SKM-1 (cell line): ENCODE data around the gene CIDEB.

Source experiments
- DNase-seq: peaks from one replicate; lab custom pipeline; 2025; ENCODE audit not compliant: unreplicated experiment; lab: John Stamatoyannopoulos, UW

CIDEB gene

DNA sequence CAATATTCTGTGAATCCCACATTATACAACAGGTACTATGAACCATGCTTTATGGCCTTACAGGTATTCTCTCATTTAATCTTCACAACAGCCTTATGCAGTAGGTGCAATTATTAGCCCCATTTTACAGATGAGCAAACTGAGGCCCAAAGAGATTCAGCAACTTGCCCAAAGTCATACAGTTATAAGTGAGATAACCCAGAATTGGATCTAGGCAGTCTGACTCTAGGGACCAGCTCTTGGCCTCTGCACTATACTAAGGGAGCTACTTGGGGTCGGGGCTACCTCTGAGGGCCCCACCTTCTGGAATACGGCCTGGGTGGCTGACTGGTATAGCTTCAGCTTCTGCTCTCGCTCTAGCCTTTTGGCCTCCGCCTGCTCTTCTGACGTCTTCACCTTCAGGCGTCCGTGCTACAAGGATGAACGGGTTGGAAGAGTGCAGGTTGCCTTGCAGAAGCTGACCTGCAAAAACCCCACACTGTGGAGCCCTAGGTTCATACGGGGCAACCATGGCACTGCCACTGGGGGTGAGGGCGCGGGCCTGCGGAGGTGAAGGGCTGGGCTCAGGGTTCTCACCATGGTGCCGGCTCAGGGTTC, 37.1 kb downstream of the CIDEB start:
- no peak for DNase-seq

DNA sequence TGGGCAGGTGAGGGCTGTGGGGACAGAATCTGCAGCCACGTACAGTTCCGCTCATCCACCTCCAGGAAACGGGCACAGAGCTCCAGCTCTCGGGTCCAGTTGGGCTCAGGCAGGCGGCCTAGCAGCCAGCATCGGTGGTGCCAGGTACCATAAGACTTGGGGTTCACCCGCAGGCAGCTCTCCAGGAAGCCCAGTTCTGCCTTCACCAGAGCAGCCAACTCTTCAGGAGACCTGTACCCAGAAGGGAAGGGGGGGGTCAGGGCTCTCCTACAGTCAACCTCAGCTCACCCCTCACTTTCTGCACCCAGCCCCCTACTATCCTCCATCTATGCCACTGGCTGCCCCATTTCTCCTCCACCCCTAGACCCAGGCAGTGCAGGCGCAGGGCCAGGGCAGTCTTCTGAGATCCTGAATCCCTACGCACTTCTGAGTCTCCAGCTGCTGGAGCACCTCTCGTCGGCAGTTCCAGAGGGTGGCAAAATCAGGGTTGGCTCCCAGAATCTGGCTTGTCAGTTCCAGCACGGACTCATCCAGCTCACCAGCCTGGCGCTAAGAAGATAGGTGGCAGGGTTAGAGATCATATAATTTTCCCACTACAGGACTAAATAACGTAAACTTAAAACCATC, 37.8 kb downstream of the CIDEB start:
- DNase-seq: no peak

DNA sequence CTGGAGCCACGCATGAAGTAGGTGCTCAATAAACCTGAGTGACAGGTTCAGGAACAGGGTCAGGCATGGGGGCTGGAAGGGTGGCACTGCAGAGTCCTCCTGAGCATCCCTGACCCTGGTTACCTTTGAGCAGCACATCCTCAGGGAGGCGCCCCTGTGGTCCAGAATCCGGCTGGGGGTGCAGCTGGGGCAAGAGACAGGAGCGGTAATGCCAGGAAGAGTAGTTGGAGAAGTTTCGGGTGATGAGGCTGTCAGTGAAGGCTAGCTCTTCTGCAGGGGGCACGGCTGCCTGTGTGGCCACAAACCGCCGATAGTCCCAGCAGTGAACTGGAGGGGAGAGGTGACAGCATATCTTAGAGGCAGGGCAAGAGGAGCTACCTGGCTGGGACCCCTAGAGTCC, 38.4 kb downstream of the CIDEB start:
- no peak for DNase-seq

DNA sequence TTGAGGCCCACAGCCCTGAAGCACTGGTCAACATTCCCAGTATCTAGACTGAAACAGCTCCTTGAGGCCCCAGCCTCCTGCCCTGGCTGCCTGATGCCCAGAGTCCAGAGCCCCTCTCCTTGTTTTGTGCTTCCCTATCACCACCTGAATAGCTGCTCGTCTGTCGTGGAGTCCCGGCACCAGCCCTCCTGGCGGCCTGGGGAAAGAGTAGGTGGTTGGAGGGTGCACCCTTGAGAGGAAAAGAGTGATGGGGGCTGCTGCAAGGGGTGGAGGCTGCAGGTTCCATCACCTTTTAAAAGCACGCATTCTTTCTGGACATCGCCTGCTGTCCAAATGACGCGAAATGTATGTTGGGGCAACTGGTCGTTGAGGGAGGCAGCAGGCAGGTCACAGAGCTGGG, 39.6 kb downstream of the CIDEB start:
- DNase-seq: no peak

DNA sequence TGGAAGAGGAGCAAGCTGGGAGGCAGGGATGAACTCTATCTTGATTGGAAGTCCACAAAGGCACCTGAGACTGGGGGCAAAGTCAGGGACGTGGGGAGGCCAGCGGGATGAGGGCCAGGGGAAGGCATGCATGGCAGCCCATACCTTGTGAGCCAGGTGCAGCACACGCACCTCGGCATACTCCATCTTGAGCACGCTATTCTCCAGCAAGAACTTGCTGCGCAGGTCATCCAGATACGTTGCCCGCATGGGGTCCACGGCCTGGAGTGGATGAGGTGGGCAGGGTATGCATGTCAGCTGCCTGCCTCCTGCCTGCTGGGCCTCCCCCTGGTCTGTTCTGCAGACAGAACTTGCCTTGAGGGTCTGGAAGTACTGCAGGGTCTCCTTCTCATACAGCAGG, 40.3 kb downstream of the CIDEB start:
- DNase-seq: no peak

DNA sequence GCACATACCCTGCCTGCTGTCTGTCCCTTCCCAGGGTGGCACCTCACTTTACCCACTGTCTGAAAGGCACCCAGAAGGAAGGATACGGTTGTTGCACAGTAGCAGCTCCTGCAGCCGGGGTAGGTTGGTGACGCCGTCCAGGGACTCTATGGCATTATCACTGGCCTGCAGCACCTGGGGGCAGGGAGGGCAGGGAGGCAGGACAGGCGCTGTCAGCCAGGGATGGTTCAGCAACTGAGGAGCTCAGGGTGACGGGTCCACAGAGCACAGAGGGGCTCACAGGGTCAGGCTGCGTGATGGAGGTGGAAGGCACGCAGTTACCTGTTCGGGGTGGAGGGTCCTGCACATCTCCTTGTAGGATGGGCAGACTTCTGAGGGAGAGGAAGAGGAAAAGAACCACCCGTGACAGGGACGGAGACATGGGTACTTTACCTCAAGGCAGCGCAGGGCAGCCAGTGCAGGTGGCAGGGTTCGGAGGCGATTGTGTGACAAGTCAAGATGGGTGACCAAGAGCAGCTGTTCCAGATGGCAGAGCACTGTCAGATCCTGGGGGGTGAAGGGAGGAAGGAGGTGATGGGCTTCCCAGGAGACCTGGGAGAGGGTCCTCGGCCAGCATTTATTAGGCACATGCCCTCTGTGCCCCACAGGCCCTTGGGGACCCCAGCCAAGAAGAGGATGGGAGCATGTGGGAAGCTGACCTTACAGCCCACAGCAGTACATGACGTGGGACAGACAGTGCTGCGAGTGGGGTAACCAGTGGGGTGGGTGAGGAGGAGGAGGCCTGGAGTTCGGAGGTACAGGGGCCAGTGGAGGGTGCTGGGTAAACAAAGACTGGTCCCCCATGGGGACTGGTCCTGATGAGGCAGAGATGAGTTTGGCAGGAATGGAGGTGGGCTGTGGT, 41.2 kb downstream of the CIDEB start:
- DNase-seq: no peak

DNA sequence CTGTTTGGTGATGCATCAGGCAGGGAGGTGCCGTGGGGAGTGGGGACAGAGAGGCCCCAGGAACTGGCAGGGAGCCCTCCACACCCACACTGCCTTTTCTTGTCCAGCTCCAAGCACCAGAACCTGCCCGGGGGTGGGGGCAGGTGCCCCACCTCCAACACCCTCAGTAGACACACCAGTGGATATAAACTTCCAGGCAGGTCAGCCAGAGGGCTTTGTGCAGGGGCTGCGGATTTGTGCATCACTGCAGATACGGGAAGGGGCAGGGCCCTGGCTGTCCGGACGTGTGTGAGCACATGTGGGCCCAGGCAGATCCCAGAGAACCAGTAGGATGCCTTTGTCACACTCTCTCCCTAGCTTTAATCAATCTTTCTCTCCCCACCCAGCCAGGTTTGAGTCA, 43.5 kb downstream of the CIDEB start:
- no peak for DNase-seq

DNA sequence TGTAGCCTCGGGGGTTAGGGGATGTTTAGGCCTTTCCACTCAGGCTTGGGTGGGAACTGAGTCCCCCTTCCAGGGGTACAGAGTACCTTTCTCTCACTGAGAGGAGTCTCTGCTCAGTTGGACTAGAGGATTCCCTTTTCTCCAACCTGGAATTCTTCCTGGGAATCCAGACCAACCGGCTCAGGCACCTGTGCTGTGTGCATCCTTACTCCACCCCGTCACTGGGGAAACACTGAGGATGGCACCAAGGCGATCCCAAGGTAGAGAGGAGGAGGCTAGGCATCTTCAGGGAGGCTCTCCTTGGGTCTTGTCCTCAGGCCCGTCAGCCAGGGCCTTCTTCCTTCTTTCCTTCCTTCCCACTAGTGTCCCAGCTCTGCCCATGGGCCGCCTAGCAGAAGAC, 43.9 kb downstream of the CIDEB start:
- DNase-seq: no peak

DNA sequence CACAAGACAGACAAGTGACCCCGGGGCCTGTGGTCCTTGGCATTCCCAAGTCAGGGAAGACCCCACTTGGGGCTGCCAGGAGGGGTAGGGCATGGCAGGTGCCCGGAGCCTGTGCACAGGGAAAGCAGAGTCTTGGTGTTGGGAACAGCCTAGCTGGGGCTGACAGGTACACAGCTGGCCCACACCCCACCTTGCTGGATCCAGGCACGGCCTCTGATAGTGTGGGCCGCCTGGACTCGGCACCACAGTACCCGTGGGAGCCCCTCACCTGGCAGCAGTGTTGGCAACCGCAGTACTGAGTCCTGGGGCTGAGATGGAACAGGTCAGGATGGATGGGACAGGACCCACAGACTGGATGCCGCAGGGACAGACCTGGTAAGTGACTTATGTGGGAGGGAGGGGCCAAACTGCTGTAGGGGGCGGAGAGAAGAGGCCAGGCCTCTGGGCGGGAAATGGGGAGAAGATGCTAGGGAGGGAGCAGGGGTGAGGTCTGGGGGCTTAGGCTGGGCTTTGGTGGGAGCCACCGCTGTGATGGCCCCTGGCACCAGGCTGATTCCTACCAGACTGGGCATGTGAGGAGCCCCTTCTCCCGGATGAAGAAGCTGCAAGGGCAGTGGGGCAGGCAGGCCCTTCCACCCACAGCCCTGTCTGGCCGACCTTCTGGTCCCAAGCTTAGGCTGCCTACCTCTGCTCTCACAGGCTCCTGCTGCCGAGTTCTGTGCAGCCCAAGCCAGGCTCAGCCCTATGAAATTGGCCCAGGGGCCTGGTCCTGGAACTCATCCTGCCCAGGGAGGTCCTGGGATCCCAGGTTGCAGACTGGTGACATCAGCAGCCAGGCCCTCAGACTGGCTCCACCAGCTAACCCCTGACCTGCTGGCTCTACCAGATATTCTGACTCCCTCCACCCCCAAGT, 44.7 kb downstream of the CIDEB start, which contains the start of gene TGM1:
TGM1 (minus strand) TSS at position 357 of the 913 bp plus-strand sequence. CDS start 825 bp downstream, outside the sequence.
- no peak for DNase-seq

DNA sequence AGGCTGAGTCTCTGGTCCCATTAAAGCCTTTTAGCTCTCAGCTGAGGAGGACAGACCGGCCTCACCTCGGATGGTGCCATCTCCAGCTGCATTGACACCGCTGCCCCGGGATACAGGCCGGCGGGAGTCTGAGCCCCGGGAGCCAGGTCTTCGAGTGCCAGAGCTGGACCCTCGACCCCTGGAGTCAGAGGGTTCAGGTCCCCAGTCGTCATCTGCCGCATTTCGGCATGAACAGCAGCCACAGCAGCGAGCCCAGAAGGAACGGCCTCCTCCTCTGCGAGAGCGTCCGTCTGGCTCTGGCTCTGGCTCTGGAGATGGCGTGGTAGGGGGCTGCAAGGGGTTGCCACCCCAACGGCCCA, 45.8 kb downstream of the CIDEB start:
- DNase-seq: no peak

DNA sequence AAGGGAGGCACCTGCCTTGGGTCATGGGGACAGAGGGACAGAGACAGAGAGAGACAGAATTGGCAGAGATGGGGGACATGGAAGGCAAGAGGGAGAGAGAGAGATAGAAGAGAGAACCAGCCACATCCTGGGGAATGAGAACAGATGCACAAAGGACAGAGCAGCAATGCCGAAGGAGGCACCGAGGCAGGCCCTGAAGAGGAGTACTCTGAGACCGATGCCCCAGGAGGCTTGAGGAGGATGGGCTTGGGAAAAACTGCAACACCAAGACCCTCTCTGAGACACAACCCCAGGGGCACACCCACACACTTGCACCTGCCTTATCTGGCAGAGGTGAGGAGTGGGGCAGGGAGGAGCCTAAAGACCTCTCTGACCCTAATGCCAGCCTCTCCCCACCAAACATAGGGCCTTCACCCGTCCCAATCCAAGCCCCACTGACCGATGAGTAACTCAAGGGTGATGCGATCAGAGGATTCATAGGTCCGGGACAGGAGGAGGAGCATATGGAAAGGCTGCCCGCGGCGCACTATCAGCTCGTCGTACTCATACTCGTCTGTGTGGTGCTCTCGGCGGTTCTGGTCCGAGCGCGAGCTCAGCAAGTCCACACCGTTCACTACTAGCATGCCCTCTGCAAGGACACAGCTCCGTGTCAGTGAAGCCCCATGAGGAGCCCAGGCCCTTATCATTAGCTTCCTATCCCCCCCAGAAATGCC, 46.4 kb downstream of the CIDEB start:
- DNase-seq: no peak

DNA sequence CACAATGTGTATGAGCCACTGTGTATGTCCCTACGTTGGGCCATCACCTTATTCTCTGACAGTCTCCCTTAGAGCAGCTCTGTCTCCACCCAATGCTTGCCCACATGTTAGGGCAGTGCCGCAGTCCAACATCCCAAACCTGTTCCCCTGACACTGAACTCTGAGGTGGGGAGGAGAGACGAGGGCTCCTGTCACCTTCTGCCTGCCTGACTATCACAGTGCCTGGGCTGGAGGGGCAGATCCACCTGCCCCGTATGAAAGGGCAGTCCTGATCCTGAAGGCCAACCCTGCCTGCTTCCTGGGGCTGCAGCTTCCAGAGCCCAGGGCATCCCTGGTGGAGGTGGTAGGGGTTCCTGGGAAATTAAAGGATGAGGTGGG, 47.0 kb downstream of the CIDEB start:
- no peak for DNase-seq

DNA sequence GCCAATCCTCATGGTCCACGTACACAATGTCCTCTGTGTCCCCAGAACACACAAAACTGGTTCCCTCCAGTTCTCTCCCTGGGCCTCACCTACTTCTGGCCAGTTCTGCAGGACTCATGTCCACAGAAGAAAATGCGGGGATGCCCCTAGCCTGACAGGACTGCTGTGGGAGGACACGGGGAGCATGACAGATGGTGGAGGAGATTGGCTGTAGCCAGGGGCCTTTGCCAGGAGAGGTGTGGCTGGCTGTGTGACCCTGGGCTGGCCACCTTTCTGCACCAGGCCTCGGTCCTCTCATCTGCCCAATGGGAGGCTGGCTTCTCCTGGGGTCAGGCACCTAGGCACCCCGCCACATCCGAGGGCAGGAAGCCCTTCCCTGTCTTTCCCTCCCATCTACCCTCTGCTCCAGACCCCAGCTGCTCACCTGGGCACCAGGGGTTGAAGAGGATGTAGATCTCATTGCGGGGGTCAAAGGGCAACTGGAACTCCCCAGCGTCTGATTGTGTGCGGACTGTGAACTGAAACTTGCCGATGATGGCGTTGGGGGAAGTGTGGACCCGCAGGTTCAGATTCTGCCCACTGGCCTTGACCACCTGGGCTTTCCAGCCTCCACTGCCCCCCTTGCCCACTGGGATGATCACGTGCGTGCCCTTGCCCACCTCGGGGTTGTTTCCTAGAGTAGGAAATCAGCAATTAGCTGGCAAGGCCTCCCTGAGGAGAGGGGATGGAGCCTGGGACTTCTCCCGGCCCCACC, 47.6 kb downstream of the CIDEB start:
- no peak for DNase-seq

DNA sequence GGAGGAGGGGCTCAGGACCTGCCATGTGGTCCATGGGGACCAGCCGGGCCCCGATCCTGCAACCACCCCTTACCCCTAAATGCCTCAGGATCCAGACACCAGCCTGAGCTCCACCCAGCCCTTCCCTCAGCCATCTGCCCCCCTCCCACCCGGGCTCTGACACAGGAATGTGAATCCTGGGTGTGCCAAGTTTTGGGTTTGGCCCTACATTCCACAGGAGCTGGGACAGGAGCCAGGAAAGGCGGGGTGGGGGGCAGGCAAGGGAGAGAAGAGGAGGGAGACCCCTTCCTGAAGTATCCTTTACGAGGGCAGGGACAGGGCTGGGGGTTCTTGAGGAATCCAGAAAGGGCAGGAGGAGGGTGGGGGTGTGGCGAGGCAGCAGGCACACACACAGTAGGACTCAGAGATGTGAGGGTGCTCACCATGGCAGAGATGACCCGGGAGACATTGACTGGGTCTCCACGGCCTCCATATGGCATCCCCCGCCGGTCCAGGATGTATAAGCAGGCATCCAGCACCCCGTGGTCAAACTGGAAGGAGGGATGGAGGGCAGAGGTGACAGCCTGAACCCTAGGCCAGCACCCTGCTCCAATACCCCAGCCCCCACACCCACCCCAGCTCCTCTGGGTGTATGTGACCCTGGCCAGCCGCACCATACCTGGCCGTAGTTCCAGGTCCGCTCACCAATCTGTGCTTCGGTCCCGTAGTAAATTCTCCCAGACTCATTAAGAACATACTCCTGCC, 48.3 kb downstream of the CIDEB start:
- no peak for DNase-seq

DNA sequence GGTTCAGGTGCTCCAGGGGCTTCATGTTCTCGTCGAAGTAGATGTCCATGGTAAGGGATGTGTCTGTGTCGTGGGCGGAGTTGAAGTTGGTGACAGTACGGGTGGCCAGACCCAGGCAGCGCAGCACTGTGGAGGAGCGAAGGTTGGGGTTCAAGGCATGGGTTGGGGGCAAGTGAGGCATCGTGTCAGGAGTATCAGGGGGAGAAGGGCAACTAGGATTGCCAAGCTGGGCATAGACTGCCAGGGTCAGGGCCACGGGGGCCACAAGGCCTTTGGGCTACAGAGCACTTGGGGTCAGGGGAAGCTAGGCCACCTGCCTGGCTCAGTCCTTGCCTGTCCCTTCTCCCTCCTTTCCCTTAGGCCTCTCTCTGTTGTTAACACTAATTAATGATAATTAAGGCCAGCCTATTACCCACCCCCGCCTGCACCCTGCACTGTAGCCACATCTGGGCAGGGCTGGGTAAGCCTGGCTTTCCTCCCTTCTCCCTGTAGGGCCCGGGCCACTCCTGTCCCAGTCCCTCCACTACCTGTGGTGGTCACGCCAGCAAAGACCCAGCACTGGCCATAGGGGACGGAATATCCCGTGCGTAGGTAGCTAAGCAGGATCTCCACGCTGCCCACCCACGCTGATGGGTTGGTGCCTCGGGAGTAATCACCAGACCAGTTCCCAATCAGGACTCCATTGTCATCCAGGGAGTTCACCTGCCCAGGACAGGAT, 49.1 kb downstream of the CIDEB start:
- no peak for DNase-seq

DNA sequence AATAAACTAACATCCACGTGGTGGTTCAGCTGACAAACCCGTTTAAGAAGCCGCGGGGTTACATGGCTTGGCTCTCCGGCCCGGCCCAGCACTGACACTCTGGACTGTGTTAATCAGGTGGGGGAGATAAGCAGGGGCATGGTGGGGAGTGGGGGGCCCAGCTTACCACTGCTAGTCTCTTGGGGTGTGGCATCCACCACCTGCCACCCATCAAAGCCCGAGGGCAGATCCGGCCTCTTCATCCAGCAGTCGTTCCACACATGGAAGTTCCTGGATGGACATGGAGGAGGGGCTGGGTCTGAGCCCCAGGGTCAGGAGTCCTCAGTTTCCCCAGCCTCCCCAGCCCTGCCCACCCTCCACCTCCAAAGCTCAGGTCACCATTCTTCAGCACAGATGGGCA, 49.7 kb downstream of the CIDEB start:
- no peak for DNase-seq

DNA sequence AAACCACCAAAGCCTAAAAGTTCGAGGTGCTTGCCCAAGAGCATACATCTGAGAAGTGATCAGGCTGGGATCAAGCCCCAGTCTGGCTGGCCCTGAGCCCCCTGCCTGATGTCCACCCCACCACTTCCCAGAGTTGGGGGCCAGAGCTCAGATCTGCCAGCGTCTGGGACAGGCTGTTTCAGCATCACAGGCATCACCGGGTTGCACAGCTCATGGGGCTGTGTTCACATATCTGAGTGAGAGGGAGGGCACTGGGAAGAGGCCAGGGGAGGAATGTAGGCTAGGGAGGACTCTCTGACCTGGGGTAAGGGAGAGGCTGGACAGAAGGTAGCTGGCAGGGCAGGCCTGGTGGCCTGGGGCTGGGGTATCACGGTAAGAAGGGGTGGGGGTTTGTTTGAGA, 50.8 kb downstream of the CIDEB start:
- no peak for DNase-seq

DNA sequence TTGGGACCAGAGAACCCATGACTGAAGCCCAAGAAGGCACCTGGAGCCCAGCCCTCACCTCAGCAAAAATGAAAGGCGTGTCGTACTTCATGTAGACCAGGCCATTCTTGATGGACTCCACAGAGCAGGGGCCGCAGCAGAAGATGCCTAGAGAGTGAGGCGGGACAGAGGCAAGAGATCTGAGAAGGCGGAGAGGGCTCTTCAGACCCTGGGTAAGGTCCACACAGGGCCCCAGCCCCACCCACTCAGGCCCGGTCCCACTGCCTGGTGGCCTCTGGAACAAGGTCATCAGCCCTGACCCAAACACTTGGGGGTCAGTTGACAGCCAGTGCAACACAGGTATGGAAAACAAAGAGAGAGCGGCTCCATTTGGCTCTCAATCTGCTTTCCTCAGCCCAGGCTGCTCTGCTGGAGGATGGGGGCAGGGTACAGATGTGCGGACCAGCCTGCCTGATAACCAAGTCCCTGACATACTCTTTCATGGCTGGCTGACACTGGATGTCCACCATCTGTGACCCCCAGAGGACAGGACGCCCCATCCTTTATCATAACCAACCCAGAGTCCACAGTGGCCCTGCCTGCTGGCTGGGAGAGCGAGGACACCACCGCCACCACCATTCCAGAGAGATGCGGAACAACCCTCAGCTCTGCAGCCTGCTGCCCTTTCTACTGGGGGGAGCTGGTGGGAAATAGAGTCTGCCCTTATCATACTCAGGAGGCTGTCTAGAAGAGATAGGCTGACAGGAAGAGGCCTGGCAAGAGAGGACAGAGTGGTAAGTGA, 51.7 kb downstream of the CIDEB start:
- DNase-seq: no peak
